Astrocyte (in vitro differentiated cells and primary cell): ENCODE results near the gene ZNF253. TPM values are rescaled to one million over a fixed set of nuclear protein-coding genes. Genes with fewer than 3 reads are reported as not detected.
"Not testable (repeated sequence)": the region's sequence is repeated elsewhere in the genome, so short reads cannot be mapped to it uniquely, and the experiment has no call there.

ENCODE experiments used
- DNase-seq: peaks from one replicate; pipeline ENCODE4 v3.0.0-alpha.2; 2010; ENCODE audit warnings: low read depth
- FAIRE-seq: peaks from 2 replicates; lab custom pipeline; 2011; peaks lifted over from hg19 to GRCh38; lab: Jason Lieb, UNC
- H2AFZ ChIP-seq: 2 replicates; pipeline ENCODE4 v1.6.0; 2012; ENCODE audit warnings: low read depth, low read length, inconsistent platforms
- H3K27ac ChIP-seq: 2 replicates; pipeline ENCODE4 v1.5.1; 2011; ENCODE audit warnings: low read depth, low read length, inconsistent platforms
- H3K27me3 ChIP-seq: 2 replicates; pipeline ENCODE4 v1.6.0; 2011; ENCODE audit warnings: low read length, inconsistent platforms; ENCODE audit not compliant: insufficient read depth
- H3K36me3 ChIP-seq: 2 replicates; pipeline ENCODE4 v1.5.1; 2011; ENCODE audit warnings: low read length, inconsistent platforms; ENCODE audit not compliant: insufficient read depth
- H3K4me1 ChIP-seq: 2 replicates; pipeline ENCODE4 v1.5.1; 2011; ENCODE audit warnings: low read length, inconsistent platforms; ENCODE audit not compliant: insufficient read depth
- H3K4me2 ChIP-seq: 2 replicates; pipeline ENCODE4 v1.6.0; 2012; ENCODE audit warnings: low read length, inconsistent platforms
- H3K4me3 ChIP-seq: 2 replicates; pipeline ENCODE4 v1.5.1; 2011; ENCODE audit warnings: low read depth, mild to moderate bottlenecking, low read length, inconsistent platforms; ENCODE audit not compliant: insufficient read depth
- H3K79me2 ChIP-seq: 2 replicates; pipeline ENCODE4 v1.6.0; 2012; ENCODE audit warnings: mild to moderate bottlenecking, low read length, inconsistent platforms; ENCODE audit not compliant: insufficient read depth
- H3K9ac ChIP-seq: 2 replicates; pipeline ENCODE4 v1.6.0; 2012; ENCODE audit warnings: mild to moderate bottlenecking, low read length, inconsistent platforms
- H3K9me3 ChIP-seq: 2 replicates; pipeline ENCODE4 v1.5.1; 2012; ENCODE audit warnings: low read depth, mild to moderate bottlenecking, low read length, inconsistent platforms; ENCODE audit not compliant: insufficient read depth
- H4K20me1 ChIP-seq: 2 replicates; pipeline ENCODE4 v1.6.0; 2012; ENCODE audit warnings: low read length, inconsistent platforms; ENCODE audit not compliant: insufficient read depth
- H3K27ac Mint-ChIP-seq: one replicate; pipeline ENCODE4 v1.8.0; 2021; ENCODE audit warnings: mild to moderate bottlenecking, mixed read lengths; ENCODE audit not compliant: unreplicated experiment
- H3K27me3 Mint-ChIP-seq: one replicate; pipeline ENCODE4 v1.8.0; 2021; ENCODE audit warnings: low read depth, mixed read lengths; ENCODE audit not compliant: unreplicated experiment
- H3K36me3 Mint-ChIP-seq: one replicate; pipeline ENCODE4 v1.8.0; 2021; ENCODE audit warnings: low read depth, mixed read lengths; ENCODE audit not compliant: unreplicated experiment
- H3K4me1 Mint-ChIP-seq: one replicate; pipeline ENCODE4 v1.8.0; 2021; ENCODE audit warnings: low read depth, mixed read lengths; ENCODE audit not compliant: unreplicated experiment
- H3K4me3 Mint-ChIP-seq: one replicate; pipeline ENCODE4 v1.8.0; 2021; ENCODE audit warnings: mild to moderate bottlenecking, moderate library complexity, mixed read lengths; ENCODE audit not compliant: unreplicated experiment
- H3K9me3 Mint-ChIP-seq: one replicate; pipeline ENCODE4 v1.8.0; 2021; ENCODE audit warnings: mild to moderate bottlenecking, mixed read lengths; ENCODE audit not compliant: unreplicated experiment
- EZH2 ChIP-seq: IDR thresholded peaks from 2 replicates; pipeline ENCODE4 v1.6.1; 2012; ENCODE audit warnings: mild to moderate bottlenecking, low read length, inconsistent platforms; ENCODE audit not compliant: insufficient read depth
- total RNA-seq: library from RNA; stranded (reverse); gene quantifications from 2 replicates; pipeline ENCODE4 v1.2.1, GENCODE V29; 2021
- TF ChIP-seq, protein P1 (sequence below): IDR thresholded peaks from 2 replicates; pipeline ENCODE4 v1.5.1; 2011; ENCODE audit warnings: low read depth, mild to moderate bottlenecking, inconsistent platforms, low read length, moderate library complexity; ENCODE audit not compliant: insufficient read depth

Gene ZNF253
- total RNA-seq, 1 donor from 2014 or later = 11.1 TPM

- Histone ChIP-seq H3K9me3 (no peaks in the 10 kb centered on the region), H3K9ac (no peak overlapping the region), H3K27ac (peak overlapping the region; percentile 31), H3K27me3 (no peaks in the 10 kb centered on the region), H3K4me3 (no peak overlapping the region), H3K79me2 (peaks cover 84% of the 10 kb centered on the region), H2AFZ (no peak overlapping the region), H3K36me3 (peaks cover 9% of the 10 kb centered on the region), H3K4me1 (no peaks in the 10 kb centered on the region), H4K20me1 (peaks cover 18% of the 10 kb centered on the region), H3K4me2 (no peak overlapping the region)
- H3K27me3 Mint-ChIP-seq = no peaks in the 10 kb centered on the region
- no peak for TF ChIP-seq EZH2
- TF ChIP-seq, protein P1, sequence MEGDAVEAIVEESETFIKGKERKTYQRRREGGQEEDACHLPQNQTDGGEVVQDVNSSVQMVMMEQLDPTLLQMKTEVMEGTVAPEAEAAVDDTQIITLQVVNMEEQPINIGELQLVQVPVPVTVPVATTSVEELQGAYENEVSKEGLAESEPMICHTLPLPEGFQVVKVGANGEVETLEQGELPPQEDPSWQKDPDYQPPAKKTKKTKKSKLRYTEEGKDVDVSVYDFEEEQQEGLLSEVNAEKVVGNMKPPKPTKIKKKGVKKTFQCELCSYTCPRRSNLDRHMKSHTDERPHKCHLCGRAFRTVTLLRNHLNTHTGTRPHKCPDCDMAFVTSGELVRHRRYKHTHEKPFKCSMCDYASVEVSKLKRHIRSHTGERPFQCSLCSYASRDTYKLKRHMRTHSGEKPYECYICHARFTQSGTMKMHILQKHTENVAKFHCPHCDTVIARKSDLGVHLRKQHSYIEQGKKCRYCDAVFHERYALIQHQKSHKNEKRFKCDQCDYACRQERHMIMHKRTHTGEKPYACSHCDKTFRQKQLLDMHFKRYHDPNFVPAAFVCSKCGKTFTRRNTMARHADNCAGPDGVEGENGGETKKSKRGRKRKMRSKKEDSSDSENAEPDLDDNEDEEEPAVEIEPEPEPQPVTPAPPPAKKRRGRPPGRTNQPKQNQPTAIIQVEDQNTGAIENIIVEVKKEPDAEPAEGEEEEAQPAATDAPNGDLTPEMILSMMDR = no peak
- H3K4me3 Mint-ChIP-seq = no peak overlapping the region
- FAIRE-seq = no peak
- no peak overlapping the region for H3K27ac Mint-ChIP-seq
- DNase-seq = peak; percentile 61
- peaks cover 24% of the 10 kb centered on the region for H3K36me3 Mint-ChIP-seq
- H3K9me3 Mint-ChIP-seq = peaks cover 11% of the 10 kb centered on the region
- H3K4me1 Mint-ChIP-seq = peaks cover 11% of the 10 kb centered on the region
Measured at GRCh38 chr19:19911150-19911549, 45.5 kb downstream of the ZNF253 start.

GRCh38 chr19:19914596-19914995 is 48.9 kb downstream of the ZNF253 start:
- Histone ChIP-seq H3K4me3 (no peak overlapping the region), H4K20me1 (peaks cover 11% of the 10 kb centered on the region), H3K36me3 (peaks cover 11% of the 10 kb centered on the region)

GRCh38 chr19:19930417-19930816 is 64.7 kb downstream of the ZNF253 start:
- not testable (repeated sequence) for H3K27me3 Mint-ChIP-seq, H3K9ac ChIP-seq, DNase-seq, H3K4me3 Mint-ChIP-seq, H3K27ac ChIP-seq, H3K4me2 ChIP-seq, H3K4me1 Mint-ChIP-seq, FAIRE-seq, H3K27me3 ChIP-seq, H3K79me2 ChIP-seq, H4K20me1 ChIP-seq, H3K4me3 ChIP-seq, H3K27ac Mint-ChIP-seq, H3K4me1 ChIP-seq, H2AFZ ChIP-seq
- Histone ChIP-seq H3K9me3 (peaks cover 37% of the 10 kb centered on the region), H3K36me3 (peaks cover 34% of the 10 kb centered on the region)
- H3K36me3 Mint-ChIP-seq = peaks cover 80% of the 10 kb centered on the region
- H3K9me3 Mint-ChIP-seq = peaks cover 55% of the 10 kb centered on the region

More at GRCh38 chr19:19914596-19914995, 48.9 kb downstream of the ZNF253 start:
- FAIRE-seq (no peak), DNase-seq (no peak)
- Mint-ChIP-seq H3K4me3 (no peak overlapping the region), H3K36me3 (peaks cover 23% of the 10 kb centered on the region), H3K4me1 (peaks cover 11% of the 10 kb centered on the region), H3K9me3 (peaks cover 19% of the 10 kb centered on the region), H3K27me3 (no peaks in the 10 kb centered on the region), H3K27ac (no peak overlapping the region)
- Histone ChIP-seq H3K9me3 (no peaks in the 10 kb centered on the region), H3K27ac (no peak overlapping the region), H2AFZ (no peak overlapping the region), H3K9ac (no peak overlapping the region), H3K4me1 (no peaks in the 10 kb centered on the region), H3K4me2 (no peak overlapping the region), H3K27me3 (no peaks in the 10 kb centered on the region), H3K79me2 (peaks cover 64% of the 10 kb centered on the region)
- no peak for TF ChIP-seq EZH2
- TF ChIP-seq, protein P1 = no peak

DNA sequence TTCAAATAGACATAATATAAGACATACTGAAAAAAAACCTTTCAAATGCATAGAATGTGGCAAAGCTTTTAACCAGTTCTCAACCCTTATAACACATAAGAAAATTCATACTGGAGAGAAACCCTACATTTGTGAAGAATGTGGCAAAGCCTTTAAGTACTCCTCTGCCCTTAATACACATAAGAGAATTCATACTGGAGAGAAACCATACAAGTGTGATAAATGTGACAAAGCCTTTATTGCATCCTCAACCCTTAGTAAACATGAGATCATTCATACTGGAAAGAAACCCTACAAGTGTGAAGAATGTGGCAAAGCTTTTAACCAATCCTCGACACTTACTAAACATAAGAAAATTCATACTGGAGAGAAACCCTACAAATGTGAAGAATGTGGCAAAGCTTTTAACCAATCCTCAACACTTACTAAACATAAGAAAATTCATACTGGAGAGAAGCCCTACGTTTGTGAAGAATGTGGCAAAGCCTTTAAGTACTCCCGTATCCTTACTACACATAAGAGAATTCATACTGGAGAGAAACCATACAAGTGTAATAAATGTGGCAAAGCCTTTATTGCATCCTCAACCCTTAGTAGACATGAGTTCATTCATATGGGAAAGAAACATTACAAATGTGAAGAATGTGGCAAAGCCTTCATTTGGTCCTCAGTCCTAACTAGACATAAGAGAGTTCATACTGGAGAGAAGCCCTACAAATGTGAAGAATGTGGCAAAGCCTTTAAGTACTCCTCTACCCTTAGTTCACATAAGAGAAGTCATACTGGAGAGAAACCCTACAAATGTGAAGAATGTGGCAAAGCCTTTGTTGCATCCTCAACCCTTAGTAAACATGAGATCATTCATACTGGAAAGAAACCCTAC is 68.0 kb downstream of the ZNF253 start:
- not testable (repeated sequence) for H3K27ac ChIP-seq, H3K27me3 ChIP-seq, H3K79me2 ChIP-seq, H3K4me3 Mint-ChIP-seq, H3K4me3 ChIP-seq, H3K9ac ChIP-seq, H3K4me2 ChIP-seq, H3K4me1 Mint-ChIP-seq, H3K27ac Mint-ChIP-seq, FAIRE-seq, H3K27me3 Mint-ChIP-seq, H2AFZ ChIP-seq, H3K4me1 ChIP-seq, DNase-seq, H4K20me1 ChIP-seq
- Histone ChIP-seq H3K36me3 (peaks cover 30% of the 10 kb centered on the region), H3K9me3 (peaks cover 47% of the 10 kb centered on the region)
- peaks cover 64% of the 10 kb centered on the region for H3K36me3 Mint-ChIP-seq
- H3K9me3 Mint-ChIP-seq = peaks cover 60% of the 10 kb centered on the region
